Vagina (tissue), 2 donors: Measurements from ENCODE around the gene SNRPB2. TPM values are rescaled to one million over a fixed set of nuclear protein-coding genes. Genes with fewer than 3 reads are reported as not detected.

Experiments used
- DNase-seq, 2 donors: peaks; one replicate each; pipeline ENCODE4 v3.0.0-alpha.2; 2017; ENCODE audit errors: extremely low spot score in 2 of 2
- H3K27ac ChIP-seq: fragments of 200-600 bp; sonication (generic); one replicate; pipeline ENCODE4 v1.5.1; 2019
- H3K27me3 ChIP-seq: fragments of 200-600 bp; sonication (generic); one replicate; pipeline ENCODE4 v1.5.1; 2019
- H3K36me3 ChIP-seq, 2 donors: fragments of 200-600 bp; sonication (generic); one replicate each; pipeline ENCODE4 v1.5.1; 2017 to 2019
- H3K4me1 ChIP-seq: fragments of 200-600 bp; sonication (generic); one replicate; pipeline ENCODE4 v1.5.1; 2019
- H3K4me3 ChIP-seq, 2 donors: fragments of 200-600 bp; sonication (generic); 1 replicate in 1 of 2; 2 replicates in 1 of 2; pipeline ENCODE4 v1.5.1; 2016 to 2019
- H3K9me3 ChIP-seq: fragments of 200-600 bp; sonication (generic); one replicate; pipeline ENCODE4 v1.5.1; 2019
- CTCF ChIP-seq, 3 experiments: fragments of 450-650 bp in 2 of 3; fragments of 200-600 bp in 1 of 3; sonication (generic) in 1 of 3; IDR thresholded peaks; one replicate each; pipeline ENCODE4 v1.5.1; 2017 to 2019; ENCODE audit warnings: antibody characterized with exemption in 3 of 3, mild to moderate bottlenecking in 2 of 3, moderate library complexity in 2 of 3
- POLR2A ChIP-seq, 2 donors: fragments of 450-650 bp; IDR thresholded peaks; one replicate each; pipeline ENCODE4 v1.6.1; 2017; ENCODE audit warnings: antibody characterized with exemption in 2 of 2, mild to moderate bottlenecking in 2 of 2, moderate library complexity in 2 of 2
- POLR2AphosphoS5 ChIP-seq, 2 donors: sonication (generic); formaldehyde crosslinking; IDR thresholded peaks; one replicate each; pipeline ENCODE4 v1.9.0; 2017; ENCODE audit warnings: antibody characterized with exemption in 2 of 2, mild to moderate bottlenecking in 2 of 2, low read depth in 1 of 2; ENCODE audit not compliant: insufficient read depth in 1 of 2
- intact Hi-C: fragments of 100-400 bp; cut with DNase I; formaldehyde crosslinking; loops from one replicate; pipeline ENCODE4 v1.15.1; 2023
- total RNA-seq: library from RNA; depleted of rRNA; stranded (reverse); fragments of >200 nt; gene quantifications from one replicate; pipeline ENCODE4 v1.2.3, GENCODE V29; 2016

SNRPB2 gene
- total RNA-seq, 1 donor from 2014 or later, result 17.2 TPM

DNA sequence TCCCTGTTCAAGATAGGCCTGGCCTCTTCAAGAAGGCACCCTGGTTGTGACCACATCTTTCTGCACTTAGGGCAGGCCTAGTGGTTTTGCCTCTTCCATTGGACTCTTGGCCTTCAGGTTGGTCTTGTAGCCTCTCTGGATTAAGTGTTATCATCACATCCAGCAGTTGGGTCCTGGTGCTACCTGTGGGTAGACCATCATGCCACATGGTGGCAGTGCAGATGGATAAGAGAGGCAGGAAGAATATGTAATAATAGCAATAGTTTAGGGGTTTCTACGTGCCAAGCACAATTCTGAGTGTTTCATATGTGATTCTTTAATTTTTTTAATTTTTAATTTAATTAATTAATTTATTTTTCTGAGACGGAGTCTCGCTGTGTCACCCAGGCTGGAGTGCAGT is 28.5 kb upstream of the SNRPB2 start:
- Histone ChIP-seq H3K4me1 (no peaks in the 10 kb centered on the region), H3K27ac (no peak overlapping the region), H3K36me3 (no peaks in the 10 kb centered on the region), H3K4me3 (no peak overlapping the region), H3K9me3 (no peaks in the 10 kb centered on the region), H3K27me3 (no peaks in the 10 kb centered on the region)
- intact Hi-C loops, result no loop called here
- no peak for DNase-seq
- TF ChIP-seq POLR2AphosphoS5 (IDR thresholded peaks at IDR 0.05; ENCODE audit: insufficient read depth in 1 of 2, low read depth in 1 of 2) (no peak), CTCF (IDR thresholded peaks at IDR 0.05) (no peak), POLR2A (IDR thresholded peaks at IDR 0.05) (no peak)

- H3K27me3 ChIP-seq, result no peaks in the 10 kb centered on the region
- no peak overlapping the region for H3K27ac ChIP-seq
- H3K9me3 ChIP-seq, result no peaks in the 10 kb centered on the region
- H3K4me1 ChIP-seq, result no peaks in the 10 kb centered on the region
- H3K4me3 ChIP-seq, result no peak overlapping the region
- intact Hi-C loops, result no loop called here
- no peaks in the 10 kb centered on the region for H3K36me3 ChIP-seq
- no peak for DNase-seq
- TF ChIP-seq POLR2A (IDR thresholded peaks at IDR 0.05), result no peak
- no peak for TF ChIP-seq POLR2AphosphoS5 (IDR thresholded peaks at IDR 0.05; ENCODE audit: insufficient read depth in 1 of 2, low read depth in 1 of 2)
- TF ChIP-seq CTCF (IDR thresholded peaks at IDR 0.05), result no peak
These were observed 26.3 kb upstream of the SNRPB2 start for GRCh38 chr20:16703570-16703969.

GRCh38 chr20:16707674-16708073 is 22.2 kb upstream of the SNRPB2 start:
- Histone ChIP-seq H3K27ac (no peak overlapping the region), H3K4me1 (no peaks in the 10 kb centered on the region), H3K4me3 (no peak overlapping the region), H3K36me3 (no peaks in the 10 kb centered on the region), H3K9me3 (no peaks in the 10 kb centered on the region), H3K27me3 (no peaks in the 10 kb centered on the region)
- TF ChIP-seq POLR2AphosphoS5 (IDR thresholded peaks at IDR 0.05; ENCODE audit: insufficient read depth in 1 of 2, low read depth in 1 of 2) (no peak), CTCF (IDR thresholded peaks at IDR 0.05) (no peak), POLR2A (IDR thresholded peaks at IDR 0.05) (no peak)
- DNase-seq, result no peak
- intact Hi-C loops, result no loop called here

DNA sequence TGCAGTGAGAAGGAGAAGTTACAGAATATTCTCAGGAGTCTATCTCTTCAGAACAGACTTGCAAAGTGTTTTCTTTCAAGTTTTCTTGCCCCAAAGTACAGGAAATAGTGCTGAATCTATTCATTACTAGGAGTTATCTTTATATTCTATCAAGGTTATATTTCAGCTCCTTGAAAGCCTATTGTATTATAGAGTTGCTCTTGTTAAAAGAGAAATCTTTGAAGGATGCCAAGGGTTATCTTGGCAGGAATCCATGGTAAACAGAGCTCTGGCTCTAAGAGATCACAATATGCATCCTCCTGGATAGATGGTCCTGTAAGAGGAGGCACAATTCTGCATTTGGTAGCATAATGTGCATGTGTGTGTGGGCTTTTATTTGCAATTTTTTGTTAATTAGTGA is 21.2 kb upstream of the SNRPB2 start:
- Histone ChIP-seq H3K4me1 (no peaks in the 10 kb centered on the region), H3K4me3 (no peak overlapping the region), H3K27ac (no peak overlapping the region), H3K36me3 (no peaks in the 10 kb centered on the region), H3K9me3 (no peaks in the 10 kb centered on the region), H3K27me3 (no peaks in the 10 kb centered on the region)
- no peak for DNase-seq
- no peak for TF ChIP-seq CTCF (IDR thresholded peaks at IDR 0.05)
- no peak for TF ChIP-seq POLR2A (IDR thresholded peaks at IDR 0.05)
- TF ChIP-seq POLR2AphosphoS5 (IDR thresholded peaks at IDR 0.05; ENCODE audit: insufficient read depth in 1 of 2, low read depth in 1 of 2), result no peak
- intact Hi-C loops, result no loop called here

DNA sequence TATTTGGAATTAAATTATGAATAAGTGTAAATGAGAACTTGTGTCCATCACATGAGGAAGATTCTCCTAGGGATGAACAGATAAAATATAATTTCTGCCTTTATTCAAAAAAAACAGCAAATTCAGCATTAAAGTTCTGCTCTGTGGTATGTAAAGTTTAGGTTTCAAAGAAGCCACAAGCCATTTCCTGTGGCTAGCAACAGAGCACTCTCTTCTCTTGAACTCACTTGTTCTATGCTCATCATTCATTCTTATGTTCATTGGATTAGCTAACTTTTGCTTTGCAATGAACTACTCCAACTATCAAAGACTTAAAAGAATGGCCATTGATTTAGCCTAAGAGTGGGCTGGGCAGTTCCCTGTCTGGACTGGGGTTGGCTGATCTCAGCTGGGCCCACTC is 20.8 kb upstream of the SNRPB2 start:
- intact Hi-C loops, result no loop called here
- H3K27me3 ChIP-seq, result no peaks in the 10 kb centered on the region
- no peak overlapping the region for H3K4me3 ChIP-seq
- TF ChIP-seq POLR2AphosphoS5 (IDR thresholded peaks at IDR 0.05; ENCODE audit: insufficient read depth in 1 of 2, low read depth in 1 of 2) (no peak), POLR2A (IDR thresholded peaks at IDR 0.05) (no peak), CTCF (IDR thresholded peaks at IDR 0.05) (no peak)
- H3K27ac ChIP-seq, result no peak overlapping the region
- no peak for DNase-seq
- H3K4me1 ChIP-seq, result no peaks in the 10 kb centered on the region
- H3K36me3 ChIP-seq, result no peaks in the 10 kb centered on the region
- H3K9me3 ChIP-seq, result no peaks in the 10 kb centered on the region
